ENCODE data around the gene PPP2R1B.

DNA sequence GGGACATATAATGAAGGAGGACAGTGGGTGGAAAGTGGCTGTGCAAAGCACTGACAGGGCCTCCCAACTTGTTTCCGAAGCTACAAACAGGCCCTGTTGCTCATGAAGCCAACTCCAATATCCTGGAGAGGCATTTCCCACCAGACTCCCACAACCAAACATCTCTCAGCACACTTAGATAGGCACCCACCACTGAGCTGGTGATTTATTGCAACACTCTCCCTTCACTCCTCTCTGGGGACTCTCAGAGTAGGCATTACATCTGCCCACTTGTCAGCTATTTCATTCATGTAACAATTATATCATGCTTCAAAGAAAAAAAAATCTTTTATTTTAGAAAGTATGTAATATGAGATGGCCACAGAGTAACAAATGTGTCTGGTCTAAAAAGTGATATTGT, 32.1 kb upstream of the PPP2R1B start:
- no peak for TF ChIP-seq EZH2 (IDR thresholded peaks at IDR 0.05; ENCODE audit: borderline replicate concordance, low read length)
- TF ChIP-seq, protein P1, sequence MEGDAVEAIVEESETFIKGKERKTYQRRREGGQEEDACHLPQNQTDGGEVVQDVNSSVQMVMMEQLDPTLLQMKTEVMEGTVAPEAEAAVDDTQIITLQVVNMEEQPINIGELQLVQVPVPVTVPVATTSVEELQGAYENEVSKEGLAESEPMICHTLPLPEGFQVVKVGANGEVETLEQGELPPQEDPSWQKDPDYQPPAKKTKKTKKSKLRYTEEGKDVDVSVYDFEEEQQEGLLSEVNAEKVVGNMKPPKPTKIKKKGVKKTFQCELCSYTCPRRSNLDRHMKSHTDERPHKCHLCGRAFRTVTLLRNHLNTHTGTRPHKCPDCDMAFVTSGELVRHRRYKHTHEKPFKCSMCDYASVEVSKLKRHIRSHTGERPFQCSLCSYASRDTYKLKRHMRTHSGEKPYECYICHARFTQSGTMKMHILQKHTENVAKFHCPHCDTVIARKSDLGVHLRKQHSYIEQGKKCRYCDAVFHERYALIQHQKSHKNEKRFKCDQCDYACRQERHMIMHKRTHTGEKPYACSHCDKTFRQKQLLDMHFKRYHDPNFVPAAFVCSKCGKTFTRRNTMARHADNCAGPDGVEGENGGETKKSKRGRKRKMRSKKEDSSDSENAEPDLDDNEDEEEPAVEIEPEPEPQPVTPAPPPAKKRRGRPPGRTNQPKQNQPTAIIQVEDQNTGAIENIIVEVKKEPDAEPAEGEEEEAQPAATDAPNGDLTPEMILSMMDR (conservative IDR thresholded peaks at IDR 0.05 in 1 of 2, IDR thresholded peaks at IDR 0.05 in 1 of 2; ENCODE audit: extremely low read depth in 1 of 2, insufficient read depth in 1 of 2, low read depth in 1 of 2, low read length in 2 of 2) = no peak

Measured in mammary epithelial cell (primary cell).